GM23338 (cell line): ENCODE results near the gene MAD2L1BP. TPM values are rescaled to one million over a fixed set of nuclear protein-coding genes. Genes with fewer than 3 reads are reported as not detected.

ENCODE experiments used
- ATAC-seq: fragments of 200-7000 bp; cut with Tn5 transposase; 3 replicates; pipeline ENCODE4 v1.9.1; 2020
- DNase-seq: peaks from one replicate; pipeline ENCODE4 v3.0.0-alpha.2; 2015; ENCODE audit warnings: low spot score
- H2AFZ ChIP-seq: fragments of 200-600 bp; sonication (generic); 2 replicates; pipeline ENCODE4 v1.8.0; 2016; ENCODE audit warnings: antibody characterized with exemption, mild to moderate bottlenecking, moderate library complexity
- H3F3A ChIP-seq: fragments of 200-600 bp; sonication (generic); replicated peaks from 2 replicates; pipeline ENCODE4 v1.8.0; 2017; ENCODE audit warnings: antibody characterized with exemption, mixed run types, low read depth
- H3K27ac ChIP-seq: fragments of 200-600 bp; sonication (generic); 2 replicates; pipeline ENCODE4 v1.6.1; 2016; ENCODE audit warnings: low read depth
- H3K27me3 ChIP-seq: fragments of 200-600 bp; sonication (generic); 2 replicates; pipeline ENCODE4 v1.8.0; 2016; ENCODE audit warnings: mild to moderate bottlenecking, mixed run types, moderate library complexity; ENCODE audit not compliant: insufficient read depth
- H3K36me3 ChIP-seq: fragments of 200-600 bp; sonication (generic); 2 replicates; pipeline ENCODE4 v1.8.0; 2016; ENCODE audit warnings: mild to moderate bottlenecking; ENCODE audit not compliant: insufficient read depth
- H3K4me1 ChIP-seq: fragments of 200-600 bp; sonication (generic); 2 replicates; pipeline ENCODE4 v1.8.0; 2016; ENCODE audit warnings: mild to moderate bottlenecking, moderate library complexity; ENCODE audit not compliant: insufficient read depth
- H3K4me2 ChIP-seq: fragments of 200-600 bp; sonication (generic); 2 replicates; pipeline ENCODE4 v1.7.1; 2017; ENCODE audit warnings: mixed run types
- H3K4me3 ChIP-seq: fragments of 200-600 bp; sonication (generic); 2 replicates; pipeline ENCODE4 v1.6.1; 2016; ENCODE audit warnings: mixed run types
- H3K79me2 ChIP-seq: fragments of 200-600 bp; sonication (generic); replicated peaks from 2 replicates; pipeline ENCODE4 v1.8.0; 2017; ENCODE audit warnings: mild to moderate bottlenecking; ENCODE audit not compliant: insufficient read depth
- H3K9me2 ChIP-seq: fragments of 200-600 bp; sonication (generic); 2 replicates; pipeline ENCODE4 v1.8.0; 2017; ENCODE audit not compliant: insufficient read depth
- H4K20me1 ChIP-seq: fragments of 200-600 bp; sonication (generic); replicated peaks from 2 replicates; pipeline ENCODE4 v1.8.0; 2017; ENCODE audit warnings: mild to moderate bottlenecking; ENCODE audit not compliant: insufficient read depth
- H3K27ac Mint-ChIP-seq: 2 replicates; pipeline ENCODE4 v1.8.0; 2020; ENCODE audit warnings: inconsistent platforms, mild to moderate bottlenecking, moderate library complexity, mixed read lengths
- H3K27me3 Mint-ChIP-seq: 3 replicates; pipeline ENCODE4 v1.8.0; 2022; ENCODE audit warnings: low read depth, mild to moderate bottlenecking, moderate library complexity, mixed read lengths, inconsistent platforms; ENCODE audit not compliant: insufficient read depth, poor library complexity
- H3K36me3 Mint-ChIP-seq: 3 replicates; pipeline ENCODE4 v1.8.0; 2021; ENCODE audit warnings: low read depth, mild to moderate bottlenecking, inconsistent platforms, moderate library complexity, mixed read lengths
- H3K4me1 Mint-ChIP-seq: 3 replicates; pipeline ENCODE4 v1.8.0; 2020; ENCODE audit warnings: mild to moderate bottlenecking, inconsistent platforms, mixed read lengths
- H3K4me3 Mint-ChIP-seq: 3 replicates; pipeline ENCODE4 v1.8.0; 2021; ENCODE audit warnings: moderate library complexity, mild to moderate bottlenecking, inconsistent platforms, mixed read lengths
- H3K9me3 Mint-ChIP-seq: 3 replicates; pipeline ENCODE4 v1.8.0; 2020; ENCODE audit warnings: moderate library complexity, mild to moderate bottlenecking, inconsistent platforms, mixed read lengths
- CREB1 ChIP-seq: fragments of 250-450 bp; sonication (Bioruptor Pico); IDR thresholded peaks from 2 replicates; pipeline ENCODE4 v1.5.0; 2020; ENCODE audit warnings: low read depth, mild to moderate bottlenecking, moderate library complexity
- CTCF ChIP-seq, 2 experiments: fragments of 200-600 bp in 1 of 2; sonication (generic) in 1 of 2; conservative IDR thresholded peaks; 2 replicates each; pipeline versions ENCODE4 v1.5.1 to v1.6.1; 2016 to 2017; ENCODE audit warnings: antibody characterized with exemption in 2 of 2, low read depth in 2 of 2, mild to moderate bottlenecking in 2 of 2, moderate library complexity in 1 of 2
- EZH2 ChIP-seq: fragments of 200-600 bp; sonication (generic); IDR thresholded peaks from one replicate; pipeline ENCODE4 v1.8.0; 2017; ENCODE audit warnings: antibody characterized with exemption, mild to moderate bottlenecking, low read depth; ENCODE audit not compliant: unreplicated experiment
- JUNB ChIP-seq: IDR thresholded peaks from one replicate; pipeline ENCODE4 v1.6.1; 2016; ENCODE audit warnings: antibody characterized with exemption; ENCODE audit not compliant: unreplicated experiment
- POLR2AphosphoS5 ChIP-seq: IDR thresholded peaks from 2 replicates; pipeline ENCODE4 v1.6.1; 2016; ENCODE audit warnings: antibody characterized with exemption, low read depth
- REST ChIP-seq: IDR thresholded peaks from one replicate; pipeline ENCODE4 v1.6.1; 2018; ENCODE audit warnings: antibody characterized with exemption; ENCODE audit not compliant: unreplicated experiment
- ZNF114 ChIP-seq: fragments of 250-450 bp; sonication (Bioruptor Pico); IDR thresholded peaks from 2 replicates; pipeline ENCODE4 v1.5.0; 2020; ENCODE audit warnings: mild to moderate bottlenecking, moderate library complexity
- ZNF331 ChIP-seq: fragments of 250-450 bp; sonication (Bioruptor Pico); IDR thresholded peaks from 2 replicates; pipeline ENCODE4 v1.5.0; 2020; ENCODE audit warnings: low read depth, mild to moderate bottlenecking, moderate library complexity
- polyA plus RNA-seq: library from polyadenylated mRNA; unstranded; fragments of >200 nt; fragmentation: Nextera tagmentation; extraction: Ambion mirVana; gene quantifications from 2 replicates; pipeline ENCODE4 v1.2.1, GENCODE V29; 2016
- total RNA-seq: library from RNA; depleted of rRNA; stranded (reverse); fragments of >200 nt; shearing (Covaris generic); gene quantifications from 2 replicates; pipeline ENCODE4 v1.2.3, GENCODE V29; 2014
- TF ChIP-seq, protein P1 (sequence below): IDR thresholded peaks from 2 replicates; pipeline ENCODE4 v1.6.1; 2016; ENCODE audit warnings: antibody characterized with exemption

Gene MAD2L1BP
- total and polyA plus RNA-seq, 2 experiments from 2014 or later, result 26.6 to 51.7 TPM

GRCh38 chr6:43625393-43625992 lies 10.1 kb upstream of the MAD2L1BP start:
- H3K9me3 Mint-ChIP-seq, result no peaks in the 10 kb centered on the region
- no peak overlapping the region for H3K27ac Mint-ChIP-seq
- H3K27ac ChIP-seq, result no peak overlapping the region
- H3K4me3 Mint-ChIP-seq, result no peak overlapping the region
- ATAC-seq (no peak), DNase-seq (no peak)
- H3K4me2 ChIP-seq, result no peak overlapping the region
- H3K36me3 Mint-ChIP-seq, result peaks cover 63% of the 10 kb centered on the region
- peaks cover 7% of the 10 kb centered on the region; the same call in 1 of the 2 replicates for H3K36me3 ChIP-seq
- H3K79me2 ChIP-seq, result peaks cover 19% of the 10 kb centered on the region
- no peak for TF ChIP-seq ZNF114 (CRISPR knock-in tag)
- no peak for TF ChIP-seq EZH2
- no peak for TF ChIP-seq CREB1 (CRISPR knock-in tag)
- no peak for TF ChIP-seq JUNB
- no peak for TF ChIP-seq CTCF (conservative IDR thresholded peaks at IDR 0.05; ENCODE audit: low read depth in 2 of 2)
- no peak for TF ChIP-seq REST
- H4K20me1 ChIP-seq, result peaks cover 7% of the 10 kb centered on the region
- no peaks in the 10 kb centered on the region for H3K27me3 ChIP-seq
- no peak overlapping the region for H3K4me3 ChIP-seq
- no peak overlapping the region for H2AFZ ChIP-seq
- no peaks in the 10 kb centered on the region for H3K4me1 ChIP-seq
- H3F3A ChIP-seq, result 0 out of 2 replicates have a peak, but pooled peaks cover 6% of the 10 kb centered on the region
- no peaks in the 10 kb centered on the region for H3K9me2 ChIP-seq
- peaks cover 7% of the 10 kb centered on the region for H3K4me1 Mint-ChIP-seq
- H3K27me3 Mint-ChIP-seq, result peaks cover 8% of the 10 kb centered on the region

GRCh38 chr6:43627008-43627825 lies 8.4 kb upstream of the MAD2L1BP start:
- ATAC-seq, result no peak
- peak overlapping the region; percentile 96 for H3K4me3 Mint-ChIP-seq
- Histone ChIP-seq H3K27me3 (no peaks in the 10 kb centered on the region), H3K4me3 (peak overlapping the region; percentile 86; the same call in 1 of the 2 replicates), H3K36me3 (peaks cover 6% of the 10 kb centered on the region; the same call in 1 of the 2 replicates), H3K4me1 (no peaks in the 10 kb centered on the region), H3K4me2 (0 out of 2 replicates have a peak overlapping the region, but pooled peaks have one; percentile 38), H4K20me1 (peaks cover 7% of the 10 kb centered on the region), H2AFZ (no peak overlapping the region), H3F3A (0 out of 2 replicates have a peak, but pooled peaks cover 10% of the 10 kb centered on the region), H3K79me2 (peaks cover 19% of the 10 kb centered on the region), H3K27ac (no peak overlapping the region), H3K9me2 (no peaks in the 10 kb centered on the region)
- peaks cover 9% of the 10 kb centered on the region for H3K27me3 Mint-ChIP-seq
- no peak overlapping the region for H3K27ac Mint-ChIP-seq
- H3K4me1 Mint-ChIP-seq, result peaks cover 9% of the 10 kb centered on the region
- H3K36me3 Mint-ChIP-seq, result peaks cover 48% of the 10 kb centered on the region
- TF ChIP-seq, protein P1, sequence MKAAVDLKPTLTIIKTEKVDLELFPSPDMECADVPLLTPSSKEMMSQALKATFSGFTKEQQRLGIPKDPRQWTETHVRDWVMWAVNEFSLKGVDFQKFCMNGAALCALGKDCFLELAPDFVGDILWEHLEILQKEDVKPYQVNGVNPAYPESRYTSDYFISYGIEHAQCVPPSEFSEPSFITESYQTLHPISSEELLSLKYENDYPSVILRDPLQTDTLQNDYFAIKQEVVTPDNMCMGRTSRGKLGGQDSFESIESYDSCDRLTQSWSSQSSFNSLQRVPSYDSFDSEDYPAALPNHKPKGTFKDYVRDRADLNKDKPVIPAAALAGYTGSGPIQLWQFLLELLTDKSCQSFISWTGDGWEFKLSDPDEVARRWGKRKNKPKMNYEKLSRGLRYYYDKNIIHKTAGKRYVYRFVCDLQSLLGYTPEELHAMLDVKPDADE, result no peak
- TF ChIP-seq POLR2AphosphoS5, result no peak
- TF ChIP-seq CREB1 (CRISPR knock-in tag), result no peak
- TF ChIP-seq ZNF331 (CRISPR knock-in tag), result no peak
- no peak for TF ChIP-seq JUNB
- TF ChIP-seq CTCF (conservative IDR thresholded peaks at IDR 0.05; ENCODE audit: low read depth in 2 of 2), result no peak
- DNase-seq, result no peak
- no peaks in the 10 kb centered on the region for H3K9me3 Mint-ChIP-seq
